B cell (primary cell): ENCODE results near the gene TTC28. TPM values are rescaled to one million over a fixed set of nuclear protein-coding genes. Genes with fewer than 3 reads are reported as not detected.

Experiments used
- ATAC-seq: fragments of 200-7000 bp; cut with Tn5 transposase; one replicate; pipeline ENCODE4 v1.10.0; 2021; ENCODE audit warnings: low read depth, mild to moderate bottlenecking, moderate number of reproducible peaks, moderate library complexity
- CTCF ChIA-PET: fragments of 350-600 bp; sonication (Branson Sonifier 250); formaldehyde crosslinking; loops from one replicate; lab custom pipeline; 2021; ENCODE audit warnings: antibody characterized with exemption, inconsistent platforms; lab: Charles Lee
- POLR2A ChIA-PET: fragments of 350-600 bp; sonication (Branson Sonifier 250); formaldehyde crosslinking; loops from one replicate; lab custom pipeline; 2021; ENCODE audit warnings: antibody characterized with exemption; lab: Charles Lee
- DNase-seq: peaks from one replicate; pipeline ENCODE4 v3.0.0; 2013
- H2AFZ ChIP-seq: 2 replicates; pipeline ENCODE4 v1.6.1; 2012; ENCODE audit warnings: mild to moderate bottlenecking, low read depth, low read length; ENCODE audit not compliant: insufficient read depth, poor library complexity, severe bottlenecking
- H3K27ac ChIP-seq, 2 donors: 1 replicate in 1 of 2; 2 replicates in 1 of 2; pipeline ENCODE4 v1.5.1; 2012 to 2013; ENCODE audit warnings: low read length in 2 of 2, mild to moderate bottlenecking in 2 of 2, moderate library complexity in 1 of 2
- H3K27me3 ChIP-seq, 4 experiments: fragments of 200-600 bp in 1 of 4; sonication (generic) in 1 of 4; replicated peaks in 1 of 4; 1 replicate in 2 of 4; 2 replicates in 2 of 4; pipeline versions ENCODE4 v1.6.1 to v1.7.0; 2013 to 2016; ENCODE audit warnings: low read length in 3 of 4, mild to moderate bottlenecking in 2 of 4, mixed read lengths in 1 of 4, moderate library complexity in 1 of 4; ENCODE audit not compliant: insufficient read depth in 4 of 4, control insufficient read depth in 3 of 4; ENCODE audit errors: control extremely low read depth in 1 of 4
- H3K36me3 ChIP-seq, 2 experiments: replicated peaks in 1 of 2; 1 replicate in 1 of 2; 2 replicates in 1 of 2; pipeline versions ENCODE4 v1.6.1 to v1.7.1; 2013; ENCODE audit warnings: low read length in 1 of 2; ENCODE audit not compliant: insufficient read depth in 2 of 2, control insufficient read depth in 1 of 2; ENCODE audit errors: control extremely low read depth in 1 of 2, extremely low read depth in 1 of 2
- H3K4me1 ChIP-seq, 2 donors: fragments of 200-600 bp in 1 of 2; sonication (generic) in 1 of 2; 1 replicate in 1 of 2; 2 replicates in 1 of 2; pipeline versions ENCODE4 v1.5.1 to v1.6.1; 2013 to 2017; ENCODE audit warnings: low read length in 2 of 2; ENCODE audit not compliant: control insufficient read depth in 2 of 2, insufficient read depth in 2 of 2
- H3K4me2 ChIP-seq: replicated peaks from 2 replicates; pipeline ENCODE3; 2012; ENCODE audit warnings: mild to moderate bottlenecking, low read depth, low read length; ENCODE audit not compliant: poor library complexity, severe bottlenecking
- H3K4me3 ChIP-seq, 5 experiments: fragments of 200-600 bp in 1 of 5; sonication (generic) in 1 of 5; 1 replicate in 3 of 5; 2 replicates in 2 of 5; pipeline versions ENCODE4 v1.5.1 to v1.7.0; 2011 to 2016; ENCODE audit warnings: low read length in 4 of 5, mild to moderate bottlenecking in 4 of 5, low read depth in 2 of 5, control low read depth in 1 of 5, moderate library complexity in 1 of 5; ENCODE audit not compliant: insufficient read depth in 1 of 5; ENCODE audit errors: control extremely low read depth in 1 of 5, extremely low read depth in 1 of 5
- H3K79me2 ChIP-seq: fragments of 200-600 bp; sonication (generic); one replicate; pipeline ENCODE4 v1.6.0; 2016; ENCODE audit warnings: low read length; ENCODE audit not compliant: control insufficient read depth, insufficient read depth
- H3K9ac ChIP-seq: fragments of 200-600 bp; sonication (generic); 2 replicates; pipeline ENCODE4 v1.6.1; 2017; ENCODE audit warnings: mild to moderate bottlenecking, low read length, moderate library complexity
- H3K9me3 ChIP-seq, 3 donors: one replicate each; pipeline versions ENCODE4 v1.6.1 to v1.7.1; 2013; ENCODE audit warnings: low read length in 2 of 3; ENCODE audit not compliant: control insufficient read depth in 2 of 3, insufficient read depth in 1 of 3; ENCODE audit errors: control extremely low read depth in 1 of 3
- H4K20me1 ChIP-seq: 2 replicates; pipeline ENCODE4 v1.6.0; 2012; ENCODE audit warnings: mild to moderate bottlenecking, low read length; ENCODE audit not compliant: insufficient read depth, control insufficient read depth, poor library complexity, severe bottlenecking
- H3K27ac Mint-ChIP-seq: one replicate; pipeline ENCODE4 v1.8.0; 2021; ENCODE audit warnings: mixed read lengths
- H3K27me3 Mint-ChIP-seq: one replicate; pipeline ENCODE4 v1.8.0; 2021; ENCODE audit warnings: mixed read lengths
- H3K4me1 Mint-ChIP-seq: one replicate; pipeline ENCODE4 v1.8.0; 2021; ENCODE audit warnings: mixed read lengths
- H3K4me3 Mint-ChIP-seq: one replicate; pipeline ENCODE4 v1.8.0; 2021; ENCODE audit warnings: mixed read lengths
- H3K9me3 Mint-ChIP-seq: one replicate; pipeline ENCODE4 v1.8.0; 2022; ENCODE audit warnings: mixed read lengths; ENCODE audit not compliant: insufficient read depth
- CTCF ChIP-seq: fragments of 200-600 bp; IDR thresholded peaks from one replicate; pipeline ENCODE4 v1.8.0; 2022; ENCODE audit warnings: antibody characterized with exemption, mild to moderate bottlenecking
- EZH2 ChIP-seq: IDR thresholded peaks from 2 replicates; pipeline ENCODE4 v1.6.1; 2012; ENCODE audit warnings: borderline replicate concordance, low read depth, mild to moderate bottlenecking, moderate library complexity, low read length; ENCODE audit not compliant: insufficient read depth, poor library complexity, severe bottlenecking
- WGBS: methylation state at CpG from one replicate; pipeline ENCODE4 v1.1.5; 2013; ENCODE audit warnings: missing lambda C conversion rate; ENCODE audit not compliant: insufficient coverage; 5-methylcytosine and 5-hydroxymethylcytosine counted together
- intact Hi-C: fragments of 100-400 bp; cut with micrococcal nuclease; formaldehyde crosslinking; loops from one replicate; pipeline ENCODE4 v1.10.0; 2022
- polyA plus RNA-seq: library from polyadenylated mRNA; depleted of rRNA; stranded (reverse); fragments of >200 nt; gene quantifications from 2 replicates; pipeline ENCODE4 v1.2.3, GENCODE V29; 2012
- total RNA-seq, 2 donors: library from RNA; stranded (reverse); fragments of 120-200 nt in 1 of 2; gene quantifications; 1 replicate in 1 of 2; 2 replicates in 1 of 2; pipeline versions ENCODE4 v1.2.3 to v1.2.4, GENCODE V29; 2013 to 2022

Gene TTC28
- total and polyA plus RNA-seq, 2 donors (not counting 1 experiment from before 2014, with no cell fraction given) = 4.5 to 7.3 TPM

GRCh38 chr22:27993201-27993635 lies 686.4 kb downstream of the TTC28 start:
- Mint-ChIP-seq H3K27me3 (no peaks in the 10 kb centered on the region), H3K9me3 (no peaks in the 10 kb centered on the region), H3K27ac (no peak overlapping the region), H3K4me3 (no peak overlapping the region), H3K4me1 (peaks cover 3% of the 10 kb centered on the region)
- no peak for TF ChIP-seq CTCF
- TF ChIP-seq EZH2 = no peak
- Histone ChIP-seq H3K4me1 (peaks cover 0 to 2% of the 10 kb centered on the region in 2 donors), H3K4me2 (no peak overlapping the region), H3K9ac (no peak overlapping the region), H3K79me2 (no peaks in the 10 kb centered on the region), H2AFZ (no peak overlapping the region), H3K27me3 (no peaks in the 10 kb centered on the region), H4K20me1 (no peaks in the 10 kb centered on the region), H3K4me3 (no peak overlapping the region), H3K9me3 (no peaks in the 10 kb centered on the region), H3K27ac (no peak overlapping the region), H3K36me3 (no peaks in the 10 kb centered on the region)
- WGBS = 97% methylated on average over 12 of the region's 12 CpGs
- CTCF ChIA-PET = no interaction called here
- intact Hi-C loops = no loop called here
- no peak for DNase-seq
- POLR2A ChIA-PET = no interaction called here
- no peak for ATAC-seq

- no peak for DNase-seq
- peaks cover 3% of the 10 kb centered on the region for H3K4me1 Mint-ChIP-seq
- Histone ChIP-seq H3K9ac (no peak overlapping the region), H4K20me1 (no peaks in the 10 kb centered on the region), H3K4me3 (no peak overlapping the region), H3K79me2 (no peaks in the 10 kb centered on the region), H3K4me1 (peaks cover 0 to 2% of the 10 kb centered on the region in 2 donors), H3K4me2 (no peak overlapping the region), H2AFZ (no peak overlapping the region), H3K27ac (no peak overlapping the region), H3K36me3 (no peaks in the 10 kb centered on the region), H3K9me3 (no peaks in the 10 kb centered on the region), H3K27me3 (no peaks in the 10 kb centered on the region)
- H3K9me3 Mint-ChIP-seq = no peaks in the 10 kb centered on the region
- H3K4me3 Mint-ChIP-seq = no peak overlapping the region
- CTCF ChIA-PET = no interaction called here
- 94% methylated on average over 22 of the region's 23 CpGs for WGBS
- no peak for ATAC-seq
- H3K27me3 Mint-ChIP-seq = no peaks in the 10 kb centered on the region
- POLR2A ChIA-PET = no interaction called here
- no peak for TF ChIP-seq CTCF
- no peak for TF ChIP-seq EZH2
- intact Hi-C loops = no loop called here
- H3K27ac Mint-ChIP-seq = no peak overlapping the region
Measured at GRCh38 chr22:27992294-27993165, 687.1 kb downstream of the TTC28 start.
